SU-DHL-6 (cell line): Measurements from ENCODE around the gene GSTM2.
"Not testable (repeated sequence)": the region's sequence is repeated elsewhere in the genome, so short reads cannot be mapped to it uniquely, and the experiment has no call there.

Experiments
- EZH2phosphoT487 ChIP-seq: fragments of 200-600 bp; sonication (generic), shearing (Covaris generic); conservative IDR thresholded peaks from 2 replicates; pipeline ENCODE4 v1.6.1; 2018; ENCODE audit warnings: mild to moderate bottlenecking, antibody characterized with exemption, low read length, moderate library complexity, mixed read lengths
- TF ChIP-seq, protein P1 (sequence below): fragments of 200-600 bp; sonication (generic); IDR thresholded peaks from one replicate; pipeline ENCODE4 v1.5.1; 2017; ENCODE audit warnings: antibody characterized with exemption, mild to moderate bottlenecking, low read length, moderate library complexity; ENCODE audit not compliant: insufficient read depth, poor library complexity, severe bottlenecking

DNA sequence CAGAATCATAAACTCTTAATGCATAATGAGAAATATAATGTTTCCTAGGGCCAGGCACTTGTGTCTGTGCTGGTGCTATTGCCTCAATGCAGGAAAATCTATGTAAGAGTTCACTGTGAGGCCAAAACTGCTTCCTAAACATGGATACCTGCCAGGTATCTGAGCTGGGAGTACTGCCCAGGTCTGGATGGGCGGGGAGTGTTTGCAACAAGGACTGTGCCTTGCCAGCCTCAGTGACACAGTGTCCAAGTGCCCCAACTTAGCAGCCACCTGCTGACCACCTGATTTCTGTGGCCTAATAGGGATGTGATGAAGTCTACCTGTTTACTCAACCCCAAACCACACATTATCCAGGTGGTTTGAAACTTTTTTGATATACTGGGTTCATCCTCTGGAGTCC lies 17.5 kb downstream of the GSTM2 start:
- not testable (repeated sequence) for TF ChIP-seq EZH2phosphoT487
- TF ChIP-seq, protein P1, sequence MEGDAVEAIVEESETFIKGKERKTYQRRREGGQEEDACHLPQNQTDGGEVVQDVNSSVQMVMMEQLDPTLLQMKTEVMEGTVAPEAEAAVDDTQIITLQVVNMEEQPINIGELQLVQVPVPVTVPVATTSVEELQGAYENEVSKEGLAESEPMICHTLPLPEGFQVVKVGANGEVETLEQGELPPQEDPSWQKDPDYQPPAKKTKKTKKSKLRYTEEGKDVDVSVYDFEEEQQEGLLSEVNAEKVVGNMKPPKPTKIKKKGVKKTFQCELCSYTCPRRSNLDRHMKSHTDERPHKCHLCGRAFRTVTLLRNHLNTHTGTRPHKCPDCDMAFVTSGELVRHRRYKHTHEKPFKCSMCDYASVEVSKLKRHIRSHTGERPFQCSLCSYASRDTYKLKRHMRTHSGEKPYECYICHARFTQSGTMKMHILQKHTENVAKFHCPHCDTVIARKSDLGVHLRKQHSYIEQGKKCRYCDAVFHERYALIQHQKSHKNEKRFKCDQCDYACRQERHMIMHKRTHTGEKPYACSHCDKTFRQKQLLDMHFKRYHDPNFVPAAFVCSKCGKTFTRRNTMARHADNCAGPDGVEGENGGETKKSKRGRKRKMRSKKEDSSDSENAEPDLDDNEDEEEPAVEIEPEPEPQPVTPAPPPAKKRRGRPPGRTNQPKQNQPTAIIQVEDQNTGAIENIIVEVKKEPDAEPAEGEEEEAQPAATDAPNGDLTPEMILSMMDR = not testable (repeated sequence)
